GM18867 (cell line): ENCODE measurements around the gene FBXL15.

ENCODE experiments used
- ATAC-seq: cut with Tn5 transposase; IDR thresholded peaks from one replicate; pipeline ENCODE4 v1.9.1; 2021; ENCODE audit warnings: mild to moderate bottlenecking, moderate library complexity; ENCODE audit not compliant: unreplicated experiment

FBXL15 gene

DNA sequence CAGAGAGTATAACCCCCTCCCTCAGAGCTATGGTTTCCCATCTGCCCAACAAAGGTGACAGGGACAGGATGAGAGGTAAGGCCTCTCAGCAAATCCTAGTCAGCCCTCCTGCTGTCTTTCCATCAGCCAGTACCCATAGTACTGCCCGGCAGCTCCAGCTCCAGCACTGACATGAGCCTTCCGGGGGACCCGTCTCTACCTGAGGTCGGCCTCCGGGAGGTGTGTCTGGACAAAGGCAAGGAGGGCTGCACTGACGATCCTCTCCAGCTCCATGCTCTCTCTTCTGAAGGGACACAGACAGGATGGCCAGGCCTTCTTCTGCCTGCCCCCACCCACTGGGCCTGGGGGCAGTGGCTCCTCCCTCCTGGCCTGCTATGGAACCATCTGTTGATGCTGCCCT is 4.3 kb downstream of the FBXL15 start:
- ATAC-seq, result no peak

DNA sequence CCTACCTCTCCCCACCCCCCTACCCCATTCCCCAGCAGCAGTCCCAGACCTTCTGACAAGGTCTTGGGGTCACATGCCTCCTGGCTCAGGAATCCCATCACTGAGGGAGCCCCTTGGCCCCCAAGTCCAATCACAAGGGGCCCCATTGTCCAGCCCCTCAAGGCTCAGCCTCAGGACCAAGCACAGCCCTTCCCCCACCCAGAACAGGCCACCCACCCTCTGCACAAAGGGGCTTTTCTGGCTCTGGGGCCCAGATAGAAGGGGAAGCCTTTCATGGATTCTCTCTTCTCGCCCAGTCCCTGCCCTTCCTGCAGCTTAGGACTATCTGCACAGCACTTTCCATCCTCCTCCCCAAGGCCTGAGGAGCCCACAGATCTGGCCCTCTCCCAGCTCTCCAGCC is 4.8 kb downstream of the FBXL15 start:
- no peak for ATAC-seq

DNA sequence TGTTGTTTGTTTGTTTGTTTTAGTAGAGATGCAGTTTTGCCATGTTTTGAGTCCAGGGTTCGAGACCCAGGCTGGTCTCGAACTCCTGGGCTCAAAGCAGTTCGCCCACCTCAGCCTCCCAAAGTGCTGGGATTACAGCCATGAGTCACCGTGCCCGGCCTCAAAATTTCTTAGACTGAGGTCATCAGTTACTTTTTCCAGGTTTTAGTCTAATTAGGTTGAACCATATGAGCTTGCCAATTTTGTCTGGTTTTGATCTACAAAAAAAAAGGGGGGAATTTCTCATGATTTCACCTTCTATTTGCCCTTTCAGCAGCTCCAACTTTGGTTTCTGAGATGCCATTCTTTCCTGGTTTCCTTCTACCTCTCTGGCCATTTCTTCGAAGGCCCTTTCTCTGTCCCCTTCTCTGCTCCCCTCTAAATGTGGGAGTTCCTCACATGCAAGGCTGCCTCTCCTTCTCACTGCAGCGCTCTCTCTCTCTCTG is 6.2 kb downstream of the FBXL15 start:
- ATAC-seq, result no peak

DNA sequence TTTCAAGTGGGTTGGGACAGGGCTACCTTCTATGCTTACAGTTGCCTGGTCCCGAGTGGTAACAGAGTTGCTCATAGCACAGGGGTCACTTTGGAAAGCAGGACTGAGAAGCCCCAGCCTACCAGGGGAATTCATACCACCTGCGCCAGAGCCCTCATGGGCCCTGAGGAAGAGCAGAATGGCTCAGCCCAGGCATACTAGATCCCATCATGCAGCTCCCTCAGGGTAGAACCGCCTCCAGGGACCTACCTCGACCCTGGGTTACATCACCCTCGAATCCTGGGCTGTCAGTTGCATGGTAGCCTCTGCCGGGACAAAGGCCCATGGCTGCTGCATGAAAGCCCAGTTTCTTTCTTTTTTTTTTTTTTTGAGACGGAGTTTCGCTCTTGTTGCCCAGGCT is 8.8 kb downstream of the FBXL15 start:
- ATAC-seq, result no peak

DNA sequence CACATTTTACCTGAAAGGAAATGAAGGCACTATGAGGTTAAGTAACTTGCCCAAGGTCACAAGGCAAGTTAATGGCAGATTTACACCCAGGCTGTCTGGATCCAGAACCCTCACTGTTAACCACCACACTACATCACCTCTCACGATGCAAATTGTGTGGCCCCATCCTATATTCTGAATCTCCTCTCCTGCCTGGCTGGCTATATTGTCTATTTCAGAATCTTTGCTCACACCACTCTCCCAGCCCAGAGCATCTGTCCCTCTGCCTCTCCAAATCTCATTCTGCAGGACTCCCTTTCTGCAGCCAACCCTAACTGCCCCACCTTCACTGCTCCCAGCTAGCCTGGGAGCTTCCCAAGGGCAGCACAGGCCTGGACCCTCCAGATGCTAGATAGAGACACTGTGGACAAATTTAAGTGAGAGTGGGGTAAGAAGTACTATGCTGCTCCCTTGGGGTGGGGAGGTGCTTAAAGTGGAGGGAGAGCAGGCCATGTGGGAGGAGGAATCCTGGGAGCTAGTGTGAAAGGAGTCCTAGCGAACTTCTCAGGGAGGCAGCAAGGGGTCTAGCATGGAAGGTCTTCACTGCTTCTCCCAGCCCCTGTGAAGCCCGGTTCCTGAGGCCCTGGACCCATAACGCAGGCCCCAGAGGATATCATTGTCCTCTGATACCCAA is 11.0 kb downstream of the FBXL15 start:
- ATAC-seq, result no peak

DNA sequence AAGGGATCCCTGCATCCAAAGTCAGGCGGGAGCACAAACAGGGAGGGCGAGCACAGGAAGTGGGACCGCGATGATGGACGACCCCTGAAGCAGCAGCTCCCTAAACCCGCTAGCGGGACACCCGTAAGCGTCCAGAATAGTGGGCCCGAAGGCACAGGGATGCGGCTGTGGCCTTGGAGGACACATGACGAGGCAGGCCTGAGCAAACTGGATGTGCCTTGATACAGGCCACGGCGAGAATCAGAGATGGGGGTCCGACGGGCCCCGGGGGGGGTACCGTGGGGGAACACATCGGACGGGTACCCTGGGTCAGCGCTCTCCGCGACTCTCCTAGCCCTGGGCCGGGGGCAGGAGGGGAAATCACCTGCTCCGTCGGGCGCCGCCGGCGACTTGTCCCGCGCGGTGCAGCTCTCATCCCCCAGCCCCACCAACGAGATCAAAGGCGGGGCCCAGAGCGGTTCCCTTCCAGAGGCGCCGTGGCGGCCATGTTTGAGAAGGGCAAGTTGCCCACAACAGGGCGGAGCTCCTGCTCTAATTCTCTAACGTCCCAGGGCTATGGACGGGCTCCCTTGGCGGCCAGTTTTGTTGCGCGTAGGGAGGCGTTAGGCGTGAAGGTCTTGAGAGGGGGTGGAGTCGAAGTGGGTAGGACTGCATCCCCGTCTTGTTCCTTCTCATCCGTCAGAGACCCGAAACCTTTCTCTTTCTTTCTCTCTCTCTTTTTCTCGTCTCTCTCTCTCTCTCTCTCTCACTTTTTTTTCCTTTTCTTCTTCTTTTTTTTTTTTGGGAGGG is 11.7 kb downstream of the FBXL15 start, which contains the start of gene CUEDC2:
Gene CUEDC2 (minus strand): TSS at position 413 of the 789 bp plus-strand sequence. CDS start 7,386 bp downstream, outside the sequence.
- ATAC-seq, result peak; percentile 86

DNA sequence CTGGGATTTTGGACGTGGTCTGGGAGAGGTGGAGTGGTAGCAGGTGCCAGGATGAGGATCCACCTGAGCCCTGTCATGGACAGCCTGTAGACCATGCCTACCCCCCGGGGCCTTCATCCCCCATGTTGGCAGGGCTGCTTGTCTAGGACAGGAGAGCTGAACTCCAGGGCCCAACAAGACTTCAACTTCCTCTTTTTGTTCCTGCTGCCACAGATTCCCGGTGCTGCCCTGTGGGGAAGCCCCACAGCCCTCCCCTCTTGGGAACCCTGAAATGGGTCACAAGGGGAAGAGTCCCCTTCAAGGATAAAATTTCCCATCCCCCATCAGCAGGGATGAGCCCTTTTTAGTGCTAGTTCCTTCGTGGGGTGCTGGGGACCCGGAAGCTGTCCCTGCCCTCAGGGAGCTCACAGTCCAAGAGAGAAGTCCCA is 13.0 kb downstream of the FBXL15 start:
- ATAC-seq, result no peak

DNA sequence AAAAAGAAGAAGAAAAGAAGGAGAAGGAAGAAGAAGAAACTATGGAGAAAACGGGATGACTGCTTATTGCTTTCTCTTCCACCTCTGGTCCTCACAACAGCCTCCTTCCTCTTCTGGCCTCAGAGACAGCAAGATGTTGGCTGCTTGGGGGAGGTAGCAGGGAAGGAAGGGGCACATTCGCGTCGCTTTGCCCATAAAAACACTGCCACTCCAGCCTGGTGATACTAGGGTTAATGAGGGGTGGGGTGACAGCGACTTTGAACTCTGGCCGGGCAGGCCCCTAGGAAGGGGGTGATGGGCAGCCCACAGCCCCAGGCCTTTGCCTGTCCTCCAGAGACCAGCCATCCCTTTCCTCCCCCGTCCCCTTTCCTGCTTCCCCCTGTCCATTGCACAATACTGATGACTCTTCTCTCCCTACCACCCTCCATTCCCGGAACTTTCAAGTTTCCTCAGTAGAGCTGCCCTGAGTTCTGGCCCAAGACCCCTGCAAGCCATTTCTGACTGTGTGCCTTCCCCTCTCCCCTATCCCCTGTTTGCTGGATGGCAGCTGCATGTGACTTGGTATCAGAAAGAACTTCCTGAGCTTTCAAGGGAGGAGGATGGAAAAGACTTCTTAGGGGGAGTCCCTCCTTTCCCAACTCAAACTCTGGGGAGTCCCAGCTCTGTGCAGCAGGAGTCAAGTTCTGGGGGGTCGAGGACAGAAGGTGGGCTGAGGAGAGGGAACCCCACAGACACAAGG is 13.9 kb downstream of the FBXL15 start:
- ATAC-seq, result no peak

DNA sequence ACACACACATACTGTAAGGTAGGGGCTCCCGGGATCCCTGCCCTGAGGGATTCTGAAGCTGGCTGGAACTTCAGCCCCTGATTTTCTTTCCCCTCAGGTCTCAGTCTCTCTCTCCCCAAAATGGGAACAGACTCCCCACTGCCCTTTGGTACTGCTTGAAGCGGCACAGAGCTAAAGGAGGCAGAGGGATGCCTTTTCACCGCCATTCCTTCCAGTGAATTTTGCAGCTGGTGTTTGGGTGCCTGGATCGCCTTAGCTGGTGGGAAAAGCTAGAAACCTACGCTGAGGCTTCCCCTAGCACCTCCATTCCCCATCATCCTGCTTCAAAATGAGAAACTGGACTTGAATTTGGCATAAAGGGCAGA is 14.5 kb downstream of the FBXL15 start:
- ATAC-seq, result no peak

DNA sequence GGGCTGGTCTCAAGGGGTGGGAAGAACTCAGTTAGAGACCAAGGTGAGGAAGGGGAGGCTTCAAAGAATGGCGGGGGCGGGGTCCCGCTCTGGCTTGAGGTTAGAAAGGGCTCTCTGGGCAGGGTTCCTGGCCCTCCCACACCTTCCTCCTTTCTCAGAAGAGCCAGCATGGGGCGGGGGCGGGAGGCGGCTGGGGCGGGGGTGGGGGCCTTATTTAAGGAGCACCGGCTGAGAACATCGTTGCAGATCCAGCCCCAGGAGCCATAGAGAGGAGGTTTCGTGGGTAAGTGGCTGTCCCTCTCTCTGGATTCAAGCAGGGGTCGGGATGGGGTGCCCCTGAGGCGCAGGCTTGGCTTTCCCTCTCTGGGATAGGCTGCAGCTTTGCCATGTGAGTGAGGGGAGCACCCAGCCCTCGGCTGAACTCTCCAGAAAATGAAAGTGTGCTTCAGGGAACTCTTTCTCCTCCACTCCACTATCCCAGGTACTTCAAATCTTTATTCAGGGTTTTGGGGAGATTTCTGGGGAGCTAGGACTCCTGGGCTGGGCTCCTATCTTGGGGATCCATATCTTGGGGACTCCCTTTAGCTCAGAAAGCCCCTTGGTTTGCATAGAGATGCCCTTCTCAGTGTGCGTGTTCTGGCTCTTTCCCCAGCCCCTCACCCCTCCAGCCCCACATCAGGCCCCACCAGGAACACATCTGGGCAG is 15.0 kb downstream of the FBXL15 start:
- no peak for ATAC-seq

DNA sequence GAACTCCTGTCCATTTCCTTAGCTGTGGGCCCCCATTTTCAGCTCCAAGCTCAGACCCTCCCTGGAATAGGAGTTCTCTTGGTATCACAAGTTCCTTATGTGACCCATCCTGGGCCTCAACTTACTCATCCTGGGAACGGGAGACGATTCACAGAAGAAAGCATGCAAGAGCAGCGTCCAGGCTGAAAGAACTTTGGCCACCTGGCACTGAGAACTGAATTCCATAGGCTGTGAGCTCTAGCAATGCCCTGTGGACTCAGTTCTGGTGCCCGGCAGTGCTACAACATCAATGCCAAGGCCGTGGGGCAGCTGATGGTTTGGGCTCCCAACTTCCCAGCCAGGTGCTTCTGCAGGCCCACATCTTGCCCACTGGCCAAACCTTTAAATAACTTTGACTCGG is 15.7 kb downstream of the FBXL15 start:
- ATAC-seq, result no peak

DNA sequence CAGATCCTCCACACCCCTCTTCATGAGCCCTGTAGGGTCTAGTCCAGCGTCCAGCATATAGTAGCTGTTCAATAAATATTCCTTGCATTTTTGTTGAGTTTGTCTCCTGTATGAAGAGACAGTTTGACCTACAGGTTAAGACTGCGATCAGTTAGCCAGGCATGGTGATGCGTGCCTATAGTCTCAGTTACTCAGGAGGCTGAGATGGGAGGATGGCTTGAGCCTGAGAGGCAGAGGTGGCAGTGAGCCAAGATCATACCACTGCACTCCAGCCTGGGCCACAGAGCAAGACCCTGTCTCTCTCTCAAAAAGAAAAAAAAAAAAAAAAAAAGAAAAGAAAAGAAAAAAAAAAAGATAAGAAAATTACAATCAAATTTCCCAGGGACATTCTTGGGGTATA is 16.9 kb downstream of the FBXL15 start:
- ATAC-seq, result no peak

DNA sequence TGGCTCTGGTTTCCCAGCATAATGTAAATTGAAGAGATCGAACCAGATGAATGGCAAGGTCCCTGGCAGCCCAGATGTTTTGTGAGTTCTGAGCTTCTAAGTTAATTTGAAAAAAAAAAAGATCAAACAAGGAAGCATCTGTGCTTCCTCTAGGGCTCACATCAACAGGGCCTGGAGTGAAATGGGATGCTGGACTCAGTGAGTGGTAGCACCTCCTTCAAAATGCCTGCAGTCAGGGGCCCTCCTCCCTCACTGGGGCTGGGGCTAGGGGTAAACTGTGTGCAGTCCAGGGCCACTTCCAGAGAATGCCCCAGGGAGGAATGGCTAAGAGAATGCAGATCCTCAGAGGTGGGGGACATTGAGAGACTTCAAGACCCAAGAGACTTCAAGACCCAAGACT is 17.7 kb downstream of the FBXL15 start:
- ATAC-seq, result no peak

DNA sequence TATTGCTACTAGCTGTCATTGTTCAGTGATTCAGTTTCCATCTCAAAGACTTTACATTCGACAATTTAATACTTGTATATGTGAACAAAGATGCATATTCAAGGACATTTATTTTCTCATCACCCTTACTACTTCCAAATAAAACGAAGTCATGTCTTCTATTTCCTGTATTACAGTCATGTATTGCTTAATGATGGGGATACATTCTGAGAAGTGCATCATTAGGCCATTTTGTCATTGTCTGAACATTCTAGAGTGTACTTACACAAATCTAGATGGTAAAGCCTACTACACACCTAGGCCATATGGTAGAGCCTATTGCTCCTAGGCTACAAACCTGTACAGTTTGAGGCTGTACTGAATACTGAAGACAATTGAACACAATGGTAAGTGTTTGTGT is 24.2 kb downstream of the FBXL15 start:
- no peak for ATAC-seq

DNA sequence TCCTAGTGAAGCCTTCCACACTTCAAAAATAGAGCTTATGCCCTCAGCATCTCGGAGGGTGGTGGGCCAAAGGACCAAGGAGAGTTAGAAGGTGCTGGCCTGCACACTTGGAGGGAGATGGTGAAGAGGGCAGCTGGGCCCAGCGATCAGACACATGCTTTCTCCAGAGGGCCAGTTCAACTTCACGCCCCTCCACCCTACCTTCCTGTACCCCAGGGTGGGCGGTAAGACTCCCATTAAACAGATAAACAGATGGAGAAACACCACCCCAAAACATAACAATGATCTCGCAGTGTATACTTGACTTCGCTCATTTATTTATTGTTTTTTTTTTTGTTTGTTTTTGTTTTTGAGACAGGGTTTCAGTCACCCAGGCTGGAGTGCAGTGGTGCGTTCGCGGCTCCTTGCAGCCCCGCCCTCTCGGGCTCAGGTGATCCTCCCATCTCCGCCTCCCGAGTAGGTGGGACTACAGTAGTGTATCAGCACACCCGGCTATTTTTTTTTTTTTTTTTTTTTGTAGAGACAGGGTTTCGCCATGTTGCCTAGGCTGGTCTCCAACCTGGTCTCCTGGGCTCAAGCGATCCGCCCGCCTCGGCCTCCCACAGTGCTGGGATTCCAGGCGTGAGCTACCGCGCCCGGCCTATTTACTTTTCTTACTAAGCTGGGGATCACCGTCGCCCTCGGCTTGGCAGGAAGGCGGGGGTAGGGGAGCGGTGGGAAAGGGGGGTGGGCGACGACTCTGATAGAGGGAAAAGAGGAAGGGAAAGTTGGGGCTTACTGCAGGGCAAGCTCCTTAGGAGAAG is 28.9 kb downstream of the FBXL15 start:
- ATAC-seq, result peak; percentile 55

DNA sequence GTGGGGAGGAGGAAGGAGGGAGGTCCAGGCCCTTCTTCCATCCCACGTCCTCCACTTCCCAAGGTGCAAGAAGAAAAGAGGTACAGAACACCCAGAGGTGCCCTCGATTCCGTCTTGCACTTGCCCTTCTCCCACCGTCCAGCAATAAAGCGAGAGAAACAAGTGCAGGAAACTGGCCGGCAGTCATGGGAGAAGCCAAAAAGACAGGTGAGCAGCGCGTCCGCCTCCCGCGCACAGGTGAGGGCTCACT is 29.4 kb downstream of the FBXL15 start:
- ATAC-seq, result no peak

DNA sequence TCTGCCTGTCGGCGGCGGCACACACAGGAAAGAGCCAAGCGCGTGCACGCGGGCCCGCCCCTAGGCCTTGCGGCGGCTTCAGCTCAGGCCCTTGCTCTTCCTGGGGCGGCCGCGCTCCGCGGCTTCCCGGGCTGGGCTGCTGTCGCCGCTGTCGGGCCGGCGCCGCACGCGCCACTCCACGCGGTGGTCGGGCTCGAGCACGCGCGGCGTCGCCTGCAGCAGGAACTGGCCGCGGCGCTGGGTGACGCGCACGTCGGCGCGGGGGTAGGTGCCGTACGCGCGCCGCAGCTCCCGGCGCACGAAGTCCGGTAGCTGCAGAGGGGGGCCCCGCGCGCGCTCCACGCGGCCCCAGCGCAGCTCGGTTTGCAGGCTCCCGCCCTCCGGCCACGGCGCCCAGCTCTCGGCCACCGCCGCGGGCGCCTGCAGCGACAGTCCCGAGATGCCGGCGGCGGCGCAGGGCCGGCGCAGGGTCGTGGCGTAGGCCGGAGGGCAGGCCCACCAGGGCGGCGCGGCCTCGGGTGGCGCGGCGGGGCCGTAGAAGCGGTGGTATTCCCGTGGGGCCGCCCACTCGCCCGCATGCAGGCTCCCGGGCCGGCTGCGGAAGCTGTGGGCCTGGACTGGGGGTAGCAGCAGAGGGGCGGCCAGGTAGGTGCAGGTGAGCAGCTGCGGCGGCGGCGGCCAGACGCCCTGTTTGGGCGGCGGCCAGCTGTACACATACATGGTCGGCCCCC is 29.9 kb downstream of the FBXL15 start:
- peak; percentile 80 for ATAC-seq

DNA sequence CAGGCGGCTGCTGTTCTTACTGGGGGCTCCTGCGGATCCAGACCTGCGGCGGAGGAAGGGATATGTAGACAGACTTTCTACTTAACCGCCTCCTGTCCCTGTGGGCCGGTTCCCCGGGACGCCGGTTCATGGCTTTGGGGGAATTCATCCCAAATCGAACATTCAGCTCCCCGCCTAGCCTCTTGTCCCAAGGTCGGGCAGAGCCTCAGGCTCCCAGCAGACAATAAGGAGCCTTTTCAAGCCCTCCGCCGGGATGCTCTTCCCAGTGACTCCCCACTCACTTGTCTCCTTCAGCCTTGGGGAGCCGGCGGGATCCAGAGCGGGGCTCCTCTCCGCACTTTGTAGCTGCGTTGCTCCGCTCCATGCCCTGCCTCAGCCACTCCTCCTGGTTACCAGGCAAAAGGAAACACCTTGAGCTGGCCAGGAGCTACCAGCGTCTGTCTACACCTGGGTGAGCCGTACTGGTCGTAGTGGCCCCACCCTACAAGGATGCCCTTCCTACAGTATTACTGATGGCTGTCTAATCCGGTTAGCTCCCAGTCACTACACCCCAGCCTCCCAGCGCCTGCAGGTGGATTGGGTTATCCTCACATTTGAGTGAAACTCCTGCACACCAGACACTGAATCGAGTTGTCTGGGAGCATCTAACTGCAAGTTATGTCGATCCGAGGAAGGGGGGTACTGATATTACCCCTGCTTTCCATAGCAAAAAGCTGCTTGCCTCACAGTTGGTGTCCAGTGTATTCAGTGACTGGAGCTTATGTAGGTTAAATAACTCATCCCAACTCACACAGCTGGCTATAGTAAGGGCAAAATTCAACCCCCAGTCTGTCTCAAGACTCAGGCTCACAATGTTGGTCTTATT is 30.7 kb downstream of the FBXL15 start, which contains the start of gene C10orf95:
Gene C10orf95 (minus strand): TSS at position 439 of the 865 bp plus-strand sequence. CDS start 450 bp downstream, outside the sequence.
- ATAC-seq, result no peak
